ENCODE results near the gene CSKMT.
"Not testable (repeated sequence)": the region's sequence is repeated elsewhere in the genome, so short reads cannot be mapped to it uniquely, and the experiment has no call there.

CSKMT gene

GRCh38 chr11:62689421-62690183 is 24.5 kb downstream of the CSKMT start, which contains the start of gene LRRN4CL:
LRRN4CL (minus strand) TSS chr11:62689530; CDS start chr11:62688508, 1,022 bp downstream.
- no peak for DNase-seq (ENCODE audit: low read depth in 2 of 2)

DNA sequence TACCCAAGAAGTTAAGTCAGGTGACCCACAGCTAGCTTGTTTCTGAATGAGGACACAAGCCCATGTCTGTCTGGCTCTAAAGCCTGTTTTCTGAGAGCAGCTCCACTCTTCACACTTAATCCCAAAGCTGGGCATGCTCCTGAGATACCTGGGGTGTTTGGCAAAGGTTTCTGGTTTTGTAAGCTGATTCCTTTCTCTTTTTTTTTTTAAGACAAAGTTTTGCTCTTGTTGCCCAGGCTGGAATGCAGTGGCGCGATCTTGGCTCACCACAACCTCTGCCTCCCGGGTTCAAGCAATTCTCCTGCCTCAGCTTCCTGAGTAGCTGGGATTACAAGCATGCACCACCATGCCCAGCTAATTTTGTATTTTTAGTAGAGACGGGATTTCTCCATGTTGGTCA is 28.5 kb downstream of the CSKMT start:
- not testable (repeated sequence) for DNase-seq (ENCODE audit: low read depth in 2 of 2)

- peak; percentile 65 to 66 for DNase-seq (ENCODE audit: low read depth in 2 of 2)
Measured at GRCh38 chr11:62694455-62695167, 29.5 kb downstream of the CSKMT start.

- no peak for DNase-seq (ENCODE audit: low read depth in 2 of 2)
Measured at GRCh38 chr11:62702246-62702645, 37.1 kb downstream of the CSKMT start.

DNA sequence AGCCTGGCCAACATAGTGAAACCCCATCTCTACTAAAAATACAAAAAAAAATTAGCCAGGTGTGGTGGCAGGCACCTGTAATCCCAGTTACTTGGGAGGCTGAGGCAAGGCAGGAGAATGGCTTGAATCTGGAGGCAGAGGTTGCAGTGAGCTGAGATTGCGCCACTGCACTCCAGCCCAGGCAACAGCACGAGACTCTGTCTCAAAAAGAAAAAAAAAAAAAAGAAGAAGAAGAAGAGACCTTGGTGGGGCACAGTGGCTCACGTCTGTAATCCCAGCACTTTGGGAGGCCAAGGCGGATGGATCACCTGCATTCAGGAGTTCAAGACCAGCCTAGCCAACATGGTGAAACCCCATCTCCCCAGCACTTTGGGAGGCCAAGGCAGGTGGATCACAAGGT is 38.8 kb downstream of the CSKMT start:
- not testable (repeated sequence) for DNase-seq (ENCODE audit: low read depth in 2 of 2)

DNA sequence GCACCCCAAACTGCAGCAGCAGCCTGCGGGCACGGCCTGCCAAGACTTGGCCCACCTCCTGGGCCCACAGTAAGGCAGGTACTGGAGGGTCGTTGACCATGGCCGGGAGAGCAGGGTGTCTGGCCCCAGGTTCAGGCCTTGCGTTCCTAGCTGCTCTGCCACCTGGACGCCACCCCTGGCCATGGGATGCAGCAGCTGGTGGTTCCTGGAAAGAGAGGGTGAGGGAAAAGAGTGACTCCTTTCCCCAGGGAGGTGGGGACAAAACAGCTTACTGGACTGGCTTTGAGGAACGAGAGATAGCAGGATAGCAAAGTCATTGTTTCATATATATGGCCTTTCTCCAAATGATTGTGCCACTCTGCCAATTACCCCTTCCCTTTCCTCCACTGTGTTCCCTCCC is 40.3 kb downstream of the CSKMT start:
- no peak for DNase-seq (ENCODE audit: low read depth in 2 of 2)

GRCh38 chr11:62705880-62706849 is 41.1 kb downstream of the CSKMT start:
- DNase-seq (ENCODE audit: low read depth in 2 of 2), result peak; percentile 90 to 96

- no peak for DNase-seq (ENCODE audit: low read depth in 2 of 2)
Measured at GRCh38 chr11:62706850-62707247, 41.7 kb downstream of the CSKMT start.

- DNase-seq (ENCODE audit: low read depth in 2 of 2), result no peak
Measured at GRCh38 chr11:62707277-62707861, 42.3 kb downstream of the CSKMT start, which contains the start of the genes BSCL2 and GNG3. BSCL2 (minus strand) TSS chr11:62707424; CDS start chr11:62707195, 229 bp downstream. GNG3 (plus strand) TSS chr11:62707676; CDS start chr11:62708296, 620 bp downstream.

- no peak for DNase-seq (ENCODE audit: low read depth in 2 of 2)
Measured at GRCh38 chr11:62708392-62708791, 43.3 kb downstream of the CSKMT start.

- DNase-seq (ENCODE audit: low read depth in 2 of 2), result no peak
Measured at GRCh38 chr11:62708793-62709192, 43.7 kb downstream of the CSKMT start.

- DNase-seq (ENCODE audit: low read depth in 2 of 2), result peak; percentile 91 to 95
Measured at GRCh38 chr11:62709247-62710000, 44.3 kb downstream of the CSKMT start.

GRCh38 chr11:62710001-62710345 is 44.9 kb downstream of the CSKMT start:
- DNase-seq (ENCODE audit: low read depth in 2 of 2), result no peak

DNA sequence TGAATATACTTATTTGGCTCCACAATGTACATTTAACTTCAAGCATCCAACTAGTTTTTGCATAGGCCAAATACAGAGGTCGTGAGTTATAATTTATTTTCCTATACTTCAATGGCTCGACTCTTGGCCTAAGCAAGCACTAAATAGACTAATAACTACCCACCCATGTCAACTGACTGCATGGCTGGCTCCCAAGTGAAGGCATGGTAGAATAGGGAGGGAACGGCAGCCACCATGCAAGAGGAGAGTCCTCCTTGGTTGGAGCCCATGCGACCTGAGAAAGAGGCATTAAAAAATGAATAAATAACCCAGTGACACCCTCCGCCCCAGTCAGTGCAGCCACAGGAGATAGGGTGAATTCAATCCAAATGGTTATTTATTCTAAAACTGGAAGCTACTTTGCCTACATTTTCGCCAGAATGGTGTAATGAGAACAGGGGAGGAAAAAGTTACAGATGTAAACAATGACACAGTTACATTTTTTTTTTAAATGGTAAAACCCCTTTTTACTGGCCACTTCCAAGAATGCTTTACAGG is 47.2 kb downstream of the CSKMT start:
- no peak for DNase-seq (ENCODE audit: low read depth in 2 of 2)

- DNase-seq (ENCODE audit: low read depth in 2 of 2), result no peak
Measured at GRCh38 chr11:62712861-62713260, 47.7 kb downstream of the CSKMT start.

- DNase-seq (ENCODE audit: low read depth in 2 of 2), result no peak
Measured at GRCh38 chr11:62713343-62713742, 48.2 kb downstream of the CSKMT start.

DNA sequence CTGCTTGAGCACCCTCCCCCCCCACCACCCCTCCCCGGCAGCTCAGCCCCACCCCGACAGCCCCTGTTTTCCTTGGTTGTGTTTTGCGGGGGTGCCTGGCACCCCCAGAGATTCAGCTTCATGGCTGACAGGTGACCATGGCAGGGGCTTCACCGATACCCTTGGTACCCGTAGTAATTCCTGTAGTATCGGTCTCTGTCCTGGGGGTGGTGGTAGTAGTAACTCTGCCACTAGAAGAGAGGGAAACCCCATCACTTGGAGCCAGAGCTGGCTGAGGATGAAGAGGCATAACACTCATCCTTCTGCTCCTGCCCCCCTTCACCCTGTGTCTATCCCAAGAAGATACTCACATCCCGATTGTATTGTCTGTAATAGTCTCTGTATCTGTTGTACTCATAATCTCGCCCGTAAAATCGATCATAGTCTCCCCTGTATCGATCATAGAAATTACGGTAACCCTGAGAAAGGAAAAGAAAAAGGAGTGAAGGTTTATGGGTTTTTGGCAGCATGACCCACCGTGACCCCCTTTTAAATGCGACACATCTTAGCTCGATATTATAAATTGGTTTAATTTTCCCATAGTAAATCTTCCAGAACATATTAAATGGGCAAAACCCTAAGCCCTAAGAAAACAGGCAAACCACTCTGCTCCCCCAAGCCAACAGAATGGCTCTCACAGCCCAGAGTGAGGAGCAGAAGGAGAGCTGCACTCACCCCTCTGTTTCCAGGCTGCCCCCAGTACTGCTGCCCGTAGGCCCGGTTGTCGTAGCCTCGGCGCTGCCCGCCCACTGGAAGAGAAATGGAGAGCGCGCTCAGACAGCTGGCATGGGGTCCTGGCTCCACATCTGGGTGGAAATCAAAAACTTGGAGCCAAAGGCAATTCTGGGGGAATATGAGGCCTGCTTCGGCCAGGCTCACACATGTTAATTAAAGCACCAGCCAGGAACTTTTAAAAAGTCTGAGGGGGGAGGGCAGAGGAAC is 50.3 kb downstream of the CSKMT start:
- DNase-seq (ENCODE audit: low read depth in 2 of 2), result no peak

DNA sequence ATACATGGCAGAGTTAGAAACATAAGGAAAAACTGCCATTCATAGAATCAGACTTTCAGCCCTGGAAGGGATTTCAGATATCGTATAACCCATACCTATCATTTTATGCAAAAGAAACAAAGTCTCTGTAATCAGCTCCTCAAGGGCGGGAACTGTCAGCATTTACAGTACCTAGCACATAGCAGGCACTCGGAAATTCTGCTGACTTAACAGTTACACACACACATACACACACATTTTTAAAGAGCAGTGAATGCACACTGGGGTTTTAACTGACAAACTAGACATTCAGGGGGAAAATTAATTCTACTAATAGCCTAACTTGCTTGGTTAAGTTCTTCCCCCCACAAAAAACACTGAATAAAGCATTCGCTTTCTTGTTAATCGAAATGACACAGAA is 51.1 kb downstream of the CSKMT start:
- DNase-seq (ENCODE audit: low read depth in 2 of 2), result no peak

DNA sequence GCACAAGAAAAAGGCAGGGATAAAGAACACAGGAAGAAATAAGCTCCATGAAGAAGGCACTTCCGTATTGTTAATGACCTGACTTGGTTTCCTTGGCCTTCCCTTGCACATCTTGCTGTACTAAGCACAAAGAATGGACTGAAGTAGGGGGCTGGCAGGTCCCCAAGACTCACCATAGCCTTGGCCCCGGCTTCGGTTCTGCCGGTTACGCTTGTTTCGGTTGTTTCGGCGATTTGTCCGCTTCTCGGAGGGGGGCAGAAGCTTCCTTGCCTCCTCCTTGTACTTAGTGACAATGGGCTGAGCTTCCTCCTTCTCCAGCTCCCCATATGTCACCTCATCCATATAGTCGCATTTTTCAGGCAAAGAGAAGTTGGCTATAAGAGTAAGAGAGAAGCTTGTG is 51.7 kb downstream of the CSKMT start:
- no peak for DNase-seq (ENCODE audit: low read depth in 2 of 2)

Measured in stimulated activated CD4-positive, alpha-beta T cell treated with anti-CD3 and anti-CD28 coated beads, Interleukin-4, amount 100 ng/mL, for 48 hours (primary cell).